NB4 (cell line): ENCODE measurements around the gene RNASE13.

ENCODE experiments used
- CTCF ChIP-seq: IDR thresholded peaks from one replicate; pipeline ENCODE4 v1.5.1; 2012; ENCODE audit warnings: low read depth, low read length
- POLR2A ChIP-seq: IDR thresholded peaks from 2 replicates; pipeline ENCODE4 v1.6.1; 2011; ENCODE audit warnings: mild to moderate bottlenecking; ENCODE audit not compliant: insufficient read length; ENCODE audit errors: extremely low read depth

GRCh38 chr14:21063479-21063878 is 28.9 kb upstream of the RNASE13 start:
- no peak for TF ChIP-seq POLR2A
- TF ChIP-seq CTCF = no peak
